Heart left ventricle (tissue), 13 donors: ENCODE data around the gene UGGT1.

Experiments used
- POLR2A ChIP-seq, 2 donors: fragments of 450-650 bp; IDR thresholded peaks; one replicate each; pipeline ENCODE4 v1.6.1; 2017; ENCODE audit warnings: antibody characterized with exemption in 2 of 2, mild to moderate bottlenecking in 2 of 2, moderate library complexity in 2 of 2
- TF ChIP-seq, protein P1 (sequence below), 12 donors: fragments of 200-600 bp; sonication (generic) in 4 of 12; IDR thresholded peaks; one replicate each; pipeline versions ENCODE4 v1.5.0 to v1.8.0; 2018 to 2022; ENCODE audit warnings: antibody characterized with exemption in 12 of 12, mild to moderate bottlenecking in 5 of 12
- donor health status: ischemic (EF 13 %, LVEDD 7.1; RV severe dilation, severe dysfunction).
- donor health status: DM: no; HTN: yes; CAD: no.
- donor health status: DM: no; HTN: no; CAD: no.
- donor health status: ischemic (EF 25% LVEDD 6.9; RV normal size, moderate dysfunction).
- donor health status: ischemic (EF 25% LVEDD 5.7; RV mildly dilated, moderate dysfunction).
- donor health status: ischemic (EF 35%, LVEDD 5.7; RV mildly dilated, moderate dysfunction).
- donor health status: nonischemic (EF 11% LVEDD 7.7; RV severe dilation, severe dysfunction).
- donor health status: DM: yes; HTN: yes; CAD: no.
- donor health status: PGD.
- donor health status: ischemic (EF 29% LVEDD 5.4; RV normal size, mild dysfunction).
- donor health status: nonischemic (EF 23%, LVEDD 6.1; RV moderate dilation, normal function).

DNA sequence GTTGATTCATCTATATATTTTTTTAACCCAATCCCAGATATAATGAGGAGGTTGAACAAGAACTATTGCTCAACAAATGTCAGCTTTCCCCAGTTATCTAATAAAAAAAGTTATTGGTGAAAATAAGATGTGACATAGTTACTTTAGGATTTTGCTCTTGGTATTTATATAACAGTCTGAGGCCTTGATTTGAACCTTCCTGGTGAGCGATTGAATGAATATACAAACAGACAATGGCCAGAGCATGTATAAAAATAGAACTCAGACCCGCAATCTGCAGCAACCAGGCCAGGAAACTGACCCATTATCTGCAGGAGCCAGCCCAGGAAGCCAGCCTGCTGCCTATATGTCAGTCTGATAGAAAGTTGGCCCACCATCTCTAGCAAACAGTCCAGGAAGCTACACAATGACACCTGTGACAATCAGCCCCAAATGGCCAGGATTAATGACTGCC lies 146.1 kb downstream of the UGGT1 start:
- TF ChIP-seq, protein P1, sequence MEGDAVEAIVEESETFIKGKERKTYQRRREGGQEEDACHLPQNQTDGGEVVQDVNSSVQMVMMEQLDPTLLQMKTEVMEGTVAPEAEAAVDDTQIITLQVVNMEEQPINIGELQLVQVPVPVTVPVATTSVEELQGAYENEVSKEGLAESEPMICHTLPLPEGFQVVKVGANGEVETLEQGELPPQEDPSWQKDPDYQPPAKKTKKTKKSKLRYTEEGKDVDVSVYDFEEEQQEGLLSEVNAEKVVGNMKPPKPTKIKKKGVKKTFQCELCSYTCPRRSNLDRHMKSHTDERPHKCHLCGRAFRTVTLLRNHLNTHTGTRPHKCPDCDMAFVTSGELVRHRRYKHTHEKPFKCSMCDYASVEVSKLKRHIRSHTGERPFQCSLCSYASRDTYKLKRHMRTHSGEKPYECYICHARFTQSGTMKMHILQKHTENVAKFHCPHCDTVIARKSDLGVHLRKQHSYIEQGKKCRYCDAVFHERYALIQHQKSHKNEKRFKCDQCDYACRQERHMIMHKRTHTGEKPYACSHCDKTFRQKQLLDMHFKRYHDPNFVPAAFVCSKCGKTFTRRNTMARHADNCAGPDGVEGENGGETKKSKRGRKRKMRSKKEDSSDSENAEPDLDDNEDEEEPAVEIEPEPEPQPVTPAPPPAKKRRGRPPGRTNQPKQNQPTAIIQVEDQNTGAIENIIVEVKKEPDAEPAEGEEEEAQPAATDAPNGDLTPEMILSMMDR (IDR thresholded peaks at IDR 0.05) = no peak
- TF ChIP-seq POLR2A (IDR thresholded peaks at IDR 0.05) = no peak
